GM21723 (cell line): ENCODE data around the gene LAPTM5.

Experiments used
- ATAC-seq: cut with Tn5 transposase; IDR thresholded peaks from one replicate; pipeline ENCODE4 v1.9.1; 2021; ENCODE audit warnings: mild to moderate bottlenecking, moderate library complexity; ENCODE audit not compliant: unreplicated experiment

LAPTM5 gene

GRCh38 chr1:30732277-30732996 lies 25.1 kb downstream of the LAPTM5 start:
- no peak for ATAC-seq

GRCh38 chr1:30731806-30732276 lies 25.7 kb downstream of the LAPTM5 start:
- ATAC-seq, result no peak

DNA sequence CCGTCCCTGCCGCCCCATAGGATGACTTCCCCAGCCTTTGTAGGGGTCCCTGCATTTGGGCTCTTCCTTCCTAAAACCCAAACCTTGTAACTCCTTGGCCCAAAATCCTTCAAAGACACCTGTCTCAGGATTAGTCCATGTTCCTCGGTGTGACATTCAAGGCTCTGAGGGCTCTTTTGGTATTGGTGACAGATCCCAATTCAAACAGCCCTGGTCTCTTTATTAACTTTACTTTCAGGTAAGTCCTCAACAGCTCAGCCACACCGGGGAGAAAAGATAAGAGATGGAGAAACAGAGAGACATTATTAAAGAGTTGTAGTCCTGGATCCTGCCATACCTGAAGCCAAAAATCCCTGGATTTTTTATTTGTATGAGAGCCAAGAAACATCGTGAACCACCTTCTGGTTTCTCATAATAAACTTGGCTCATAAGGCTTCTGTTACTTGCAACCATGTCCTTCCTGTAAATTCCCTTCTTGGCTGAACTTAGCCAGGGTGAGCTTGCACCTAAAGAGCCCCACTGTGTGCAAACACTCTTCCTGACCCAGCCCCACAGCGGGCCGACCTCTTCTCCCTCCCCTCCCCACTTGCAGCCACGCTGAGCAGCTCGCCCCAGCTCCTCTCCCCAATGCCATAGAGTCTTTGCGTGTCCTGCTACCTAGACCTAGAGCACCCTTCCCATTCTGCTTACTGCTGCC lies 26.3 kb downstream of the LAPTM5 start:
- ATAC-seq, result no peak

GRCh38 chr1:30730346-30731108 lies 27.0 kb downstream of the LAPTM5 start:
- ATAC-seq, result no peak

DNA sequence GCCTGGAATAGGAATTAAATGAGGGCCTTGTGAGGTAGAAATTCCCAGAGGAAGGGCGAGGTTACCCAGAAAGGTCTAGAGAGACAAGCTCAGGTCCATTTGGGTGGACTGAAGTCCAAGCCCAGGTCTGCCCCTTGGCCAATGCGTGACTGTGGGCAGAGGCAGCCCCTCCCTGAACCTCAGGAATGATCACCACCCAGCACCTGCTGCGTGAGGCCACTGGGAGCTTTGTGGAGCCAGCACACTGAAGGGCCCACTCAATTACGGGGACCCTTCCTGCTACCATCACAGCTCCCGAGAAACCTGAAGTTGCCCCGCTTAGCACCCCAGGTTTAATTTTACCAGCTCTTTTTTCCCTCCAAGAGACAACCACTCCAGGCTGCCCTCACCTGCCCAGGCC lies 27.7 kb downstream of the LAPTM5 start:
- no peak for ATAC-seq

DNA sequence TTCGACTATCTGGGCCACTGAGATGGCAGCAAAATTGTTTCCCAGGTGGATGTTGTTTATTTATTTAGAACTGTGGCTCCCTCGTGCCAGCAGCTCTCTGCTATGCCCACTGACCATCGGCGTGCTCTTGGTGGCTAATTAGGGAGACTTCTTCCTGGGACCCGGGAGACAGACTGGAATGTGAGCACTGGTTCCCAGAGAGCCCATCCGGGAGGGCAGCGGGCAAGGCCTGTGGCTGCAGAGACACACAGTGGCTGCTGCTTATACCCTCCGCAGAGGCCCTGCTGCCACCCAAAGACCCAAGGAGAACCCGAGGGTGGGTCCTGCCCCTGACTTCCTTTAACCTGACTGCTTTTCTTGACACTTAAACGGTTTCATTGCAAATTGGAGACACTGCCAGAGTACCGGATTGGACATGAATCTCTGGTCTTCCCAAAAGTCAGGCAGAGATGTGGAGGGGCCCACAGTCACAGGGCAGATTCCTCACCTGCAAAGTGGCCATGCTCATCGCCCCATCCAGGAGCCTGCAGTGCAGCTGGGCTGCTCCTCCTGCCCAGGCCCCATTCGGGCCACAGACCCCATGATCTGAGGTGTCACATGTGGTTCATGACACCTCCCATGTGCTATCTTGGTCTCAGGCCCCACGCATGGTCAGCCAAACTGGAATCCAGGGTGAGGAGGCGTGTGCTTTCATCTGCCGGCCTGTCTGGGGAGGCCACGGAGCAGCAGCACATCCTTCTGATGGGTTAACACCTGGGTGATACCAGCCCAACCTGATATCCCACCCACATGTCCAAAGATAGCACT lies 28.5 kb downstream of the LAPTM5 start:
- no peak for ATAC-seq

- ATAC-seq, result no peak
Measured at GRCh38 chr1:30728340-30728739, 29.2 kb downstream of the LAPTM5 start.

GRCh38 chr1:30727824-30728223 lies 29.8 kb downstream of the LAPTM5 start:
- ATAC-seq, result no peak

DNA sequence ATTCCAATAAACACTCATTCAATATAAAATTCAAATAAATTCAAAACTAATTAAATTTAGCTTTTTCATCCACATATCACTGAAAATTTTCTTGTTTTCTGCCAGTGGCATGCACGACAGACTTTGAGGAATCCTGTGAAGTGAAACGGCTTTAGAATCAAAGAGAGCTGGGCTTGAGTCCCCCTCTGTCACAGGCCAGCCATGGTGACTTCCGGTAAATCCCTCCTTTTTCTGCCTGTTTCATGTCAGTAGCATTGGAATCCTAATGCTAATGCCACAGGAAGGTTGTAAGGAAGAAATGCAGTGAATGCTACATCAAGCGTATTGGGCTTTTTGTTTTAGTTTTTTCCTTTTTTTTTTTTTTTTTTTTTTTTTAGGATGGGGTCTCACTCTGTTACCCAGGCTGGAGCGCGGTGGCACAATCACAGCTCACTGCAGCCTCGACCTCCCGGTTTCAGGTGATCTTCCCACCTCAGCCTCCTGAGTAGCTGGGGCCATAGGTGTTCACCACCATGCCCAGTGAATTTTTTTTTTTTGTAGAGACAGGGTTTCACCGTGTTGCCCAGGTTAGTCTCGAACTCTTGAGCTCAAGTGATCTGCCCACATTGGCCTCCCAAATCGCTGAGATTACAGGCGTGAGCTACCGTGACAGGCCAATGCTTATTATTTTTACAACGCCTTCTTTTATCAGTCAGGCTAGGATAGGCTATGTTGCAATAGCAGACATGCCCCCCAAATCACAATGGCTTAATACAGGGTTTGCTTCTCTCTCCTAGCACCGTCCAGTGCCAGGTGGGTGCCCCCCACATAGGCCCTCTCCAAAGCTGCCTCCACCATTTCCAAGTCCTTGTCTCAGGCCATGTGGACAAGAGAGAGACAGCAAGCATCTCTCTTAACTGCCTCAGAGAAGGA lies 30.5 kb downstream of the LAPTM5 start:
- no peak for ATAC-seq

- ATAC-seq, result no peak
Measured at GRCh38 chr1:30726236-30726635, 31.3 kb downstream of the LAPTM5 start.

DNA sequence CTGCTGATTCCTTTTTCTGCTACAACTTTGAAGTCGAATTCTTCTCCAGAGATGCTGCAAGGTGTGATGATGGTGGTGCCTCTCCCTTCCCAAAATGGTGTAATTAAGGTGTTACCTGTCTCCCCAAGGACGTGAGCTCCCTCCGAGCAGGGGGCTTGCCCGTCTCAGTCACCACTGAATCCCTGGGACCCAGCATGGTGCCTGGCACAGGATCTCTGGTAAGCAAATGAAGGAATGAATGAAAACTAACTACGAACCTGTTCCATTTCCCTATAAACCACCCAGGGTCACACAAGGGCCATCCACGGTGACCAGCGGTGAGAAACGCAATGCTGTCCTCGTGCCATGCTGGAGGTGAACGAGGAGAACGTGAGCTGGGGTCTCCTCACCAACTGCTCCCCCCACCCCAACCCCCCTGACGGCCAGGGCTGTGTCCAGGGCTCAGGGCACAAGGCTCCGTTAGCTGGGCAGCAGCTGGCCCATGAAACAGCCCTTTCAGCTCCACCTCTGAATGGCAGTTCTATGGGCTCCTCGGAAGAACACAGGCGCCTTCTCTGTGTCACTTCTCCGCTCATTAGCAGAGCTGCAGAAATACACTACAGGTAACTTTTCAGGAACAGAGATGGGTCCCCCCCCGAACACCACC lies 32.0 kb downstream of the LAPTM5 start:
- no peak for ATAC-seq

DNA sequence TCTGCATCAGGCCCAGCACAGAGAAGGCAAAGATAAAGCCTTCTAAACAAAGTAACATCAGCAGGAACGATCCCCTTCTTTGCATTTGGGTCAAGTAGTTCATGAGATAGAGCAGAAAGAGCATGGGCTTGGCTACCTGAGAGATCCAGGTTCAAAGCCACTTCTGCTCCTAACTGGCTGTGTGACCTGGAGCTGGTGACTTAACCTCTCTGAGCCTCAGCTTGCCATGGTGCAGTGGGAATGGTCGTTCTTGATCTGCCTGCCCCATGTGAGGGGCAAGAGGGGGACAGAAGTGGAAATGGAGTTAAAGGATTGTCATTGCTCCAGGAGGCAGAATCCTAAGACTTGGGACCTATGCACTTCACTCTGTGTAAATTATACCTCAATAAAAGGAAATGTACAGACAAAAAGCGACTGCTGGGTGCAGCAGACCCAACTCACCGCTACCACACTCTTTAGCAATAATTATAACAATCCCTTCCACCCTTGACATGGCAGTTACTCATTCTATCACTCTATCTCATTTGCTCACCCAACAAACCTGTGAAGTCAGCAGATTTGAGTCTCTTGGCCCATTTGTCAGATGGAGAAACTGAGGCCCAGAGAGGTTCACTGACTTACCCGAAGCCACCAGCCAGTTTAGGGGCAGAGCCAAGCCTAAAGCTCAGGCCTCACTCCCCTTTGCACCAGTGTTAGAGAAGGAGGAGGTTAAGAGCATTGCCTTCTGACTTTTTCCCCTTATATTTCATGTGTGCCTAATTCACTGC lies 32.7 kb downstream of the LAPTM5 start:
- no peak for ATAC-seq

GRCh38 chr1:30724175-30724574 lies 33.4 kb downstream of the LAPTM5 start:
- ATAC-seq, result no peak

DNA sequence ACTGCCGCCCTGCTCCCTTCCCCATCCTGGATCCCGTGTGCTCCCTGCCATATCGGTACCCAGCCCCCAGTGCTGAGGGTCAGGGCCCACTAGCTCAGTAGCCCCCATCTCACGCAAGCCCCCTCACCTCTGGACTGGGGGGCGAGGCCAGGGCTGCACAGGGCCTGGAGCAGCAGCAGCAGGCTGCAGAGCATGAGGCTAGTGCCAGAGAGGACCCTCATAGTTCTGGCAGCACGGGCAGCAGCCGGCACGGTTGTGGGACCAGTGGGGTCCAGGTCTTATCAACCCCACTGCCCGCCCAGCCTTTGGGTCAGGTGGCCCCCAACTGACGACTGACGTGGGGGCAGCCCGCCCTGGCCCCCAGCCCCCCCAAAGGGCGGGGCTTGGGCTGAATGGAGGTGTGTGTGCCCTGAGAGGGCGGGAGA lies 34.2 kb downstream of the LAPTM5 start, which contains the start of gene MATN1:
MATN1 (minus strand) TSS at position 255 of the 425 bp plus-strand sequence; CDS start at position 221, 34 bp downstream.
- no peak for ATAC-seq

DNA sequence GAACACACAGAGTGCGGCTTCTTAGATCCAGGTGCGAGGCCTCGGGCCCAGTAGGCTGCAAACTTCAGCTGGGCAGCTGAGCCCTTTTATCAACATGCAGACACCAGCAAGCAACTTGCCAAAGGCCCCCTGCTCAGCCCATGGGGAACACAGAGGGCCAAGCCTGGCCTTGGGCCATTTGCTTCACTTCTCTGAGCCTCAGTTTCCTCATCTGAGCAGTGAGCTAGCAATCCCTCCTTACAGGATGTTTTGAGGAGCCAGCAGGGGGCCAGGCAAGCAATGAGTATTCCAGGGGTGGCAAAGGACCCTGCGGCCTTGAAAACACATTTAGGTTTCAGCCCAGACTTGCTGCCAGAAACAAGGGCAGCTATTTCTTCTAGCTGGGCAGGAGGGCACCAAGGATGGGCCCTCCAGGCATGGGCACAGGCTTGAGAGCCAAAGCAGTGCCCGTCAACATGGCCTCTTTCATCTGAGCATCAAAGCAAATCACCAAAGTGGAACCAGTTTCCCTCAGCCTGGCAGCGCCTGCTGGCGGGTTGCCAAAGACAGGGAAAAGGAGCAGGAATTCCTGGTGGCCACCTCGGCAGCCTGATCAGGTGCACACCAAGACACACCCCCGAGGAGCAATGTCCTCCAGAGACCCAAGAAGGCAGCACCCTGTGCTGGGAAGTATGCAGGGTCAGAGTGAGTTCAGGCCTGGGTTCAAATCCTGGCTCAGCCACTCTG lies 35.6 kb downstream of the LAPTM5 start:
- ATAC-seq, result no peak

GRCh38 chr1:30721341-30721793 lies 36.2 kb downstream of the LAPTM5 start:
- no peak for ATAC-seq
